Measurements from ENCODE around the gene VAMP1.

The VAMP1 gene

DNA sequence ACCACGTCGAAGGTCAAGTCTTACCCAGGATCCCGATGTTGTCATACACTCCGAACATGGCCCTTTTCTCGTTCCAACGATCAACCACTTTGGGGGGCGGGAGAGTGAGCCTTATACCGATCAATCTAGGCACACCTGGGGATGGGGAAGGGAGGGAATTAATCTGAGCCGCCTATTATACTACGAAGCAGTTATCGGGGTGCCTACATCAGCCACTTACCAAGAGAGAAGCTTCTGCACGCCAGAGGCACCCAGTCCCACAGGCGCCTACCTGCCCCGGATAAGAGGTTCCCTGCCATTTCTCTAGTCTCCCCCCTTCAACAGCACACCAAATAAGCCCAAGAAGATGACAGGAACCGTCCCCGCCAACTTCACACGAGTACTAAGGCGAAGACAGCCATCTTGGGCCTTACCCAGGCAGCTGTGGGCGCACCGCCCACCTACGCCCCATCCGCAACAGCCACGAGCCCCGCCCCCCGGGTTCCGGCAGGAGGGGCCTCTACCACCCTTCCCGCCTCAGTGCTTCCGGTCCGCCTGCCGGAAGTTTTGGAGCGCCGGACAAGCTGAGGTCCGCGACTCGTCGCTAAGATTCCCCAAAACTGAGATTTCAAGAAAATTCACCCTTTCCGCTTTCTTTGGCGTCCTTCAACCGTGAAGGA lies 22.5 kb upstream of the VAMP1 start, which contains the start of gene MRPL51 (continued):
- TF ChIP-seq, protein P1, sequence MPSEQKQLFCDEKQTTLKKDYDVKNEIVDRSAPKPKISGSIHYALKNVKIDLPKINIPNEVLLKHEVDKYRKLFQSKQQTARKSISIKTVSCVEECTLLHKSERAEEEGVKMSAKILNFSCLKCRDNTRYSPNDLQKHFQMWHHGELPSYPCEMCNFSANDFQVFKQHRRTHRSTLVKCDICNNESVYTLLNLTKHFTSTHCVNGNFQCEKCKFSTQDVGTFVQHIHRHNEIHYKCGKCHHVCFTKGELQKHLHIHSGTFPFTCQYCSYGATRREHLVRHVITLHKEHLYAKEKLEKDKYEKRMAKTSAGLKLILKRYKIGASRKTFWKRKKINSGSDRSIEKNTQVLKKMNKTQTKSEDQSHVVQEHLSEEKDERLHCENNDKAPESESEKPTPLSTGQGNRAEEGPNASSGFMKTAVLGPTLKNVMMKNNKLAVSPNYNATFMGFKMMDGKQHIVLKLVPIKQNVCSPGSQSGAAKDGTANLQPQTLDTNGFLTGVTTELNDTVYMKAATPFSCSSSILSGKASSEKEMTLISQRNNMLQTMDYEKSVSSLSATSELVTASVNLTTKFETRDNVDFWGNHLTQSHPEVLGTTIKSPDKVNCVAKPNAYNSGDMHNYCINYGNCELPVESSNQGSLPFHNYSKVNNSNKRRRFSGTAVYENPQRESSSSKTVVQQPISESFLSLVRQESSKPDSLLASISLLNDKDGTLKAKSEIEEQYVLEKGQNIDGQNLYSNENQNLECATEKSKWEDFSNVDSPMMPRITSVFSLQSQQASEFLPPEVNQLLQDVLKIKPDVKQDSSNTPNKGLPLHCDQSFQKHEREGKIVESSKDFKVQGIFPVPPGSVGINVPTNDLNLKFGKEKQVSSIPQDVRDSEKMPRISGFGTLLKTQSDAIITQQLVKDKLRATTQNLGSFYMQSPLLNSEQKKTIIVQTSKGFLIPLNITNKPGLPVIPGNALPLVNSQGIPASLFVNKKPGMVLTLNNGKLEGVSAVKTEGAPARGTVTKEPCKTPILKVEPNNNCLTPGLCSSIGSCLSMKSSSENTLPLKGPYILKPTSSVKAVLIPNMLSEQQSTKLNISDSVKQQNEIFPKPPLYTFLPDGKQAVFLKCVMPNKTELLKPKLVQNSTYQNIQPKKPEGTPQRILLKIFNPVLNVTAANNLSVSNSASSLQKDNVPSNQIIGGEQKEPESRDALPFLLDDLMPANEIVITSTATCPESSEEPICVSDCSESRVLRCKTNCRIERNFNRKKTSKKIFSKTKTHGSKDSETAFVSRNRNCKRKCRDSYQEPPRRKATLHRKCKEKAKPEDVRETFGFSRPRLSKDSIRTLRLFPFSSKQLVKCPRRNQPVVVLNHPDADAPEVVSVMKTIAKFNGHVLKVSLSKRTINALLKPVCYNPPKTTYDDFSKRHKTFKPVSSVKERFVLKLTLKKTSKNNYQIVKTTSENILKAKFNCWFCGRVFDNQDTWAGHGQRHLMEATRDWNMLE (tag by site-specific recombination; conservative IDR thresholded peaks at IDR 0.05; ENCODE audit: low read depth) = peak; percentile 63
- TF ChIP-seq ZFP69B (tag by site-specific recombination; IDR thresholded peaks at IDR 0.05) (no peak), SP3 (tag by site-specific recombination; IDR thresholded peaks at IDR 0.05) (peak; percentile 98), ZNF354C (tag by site-specific recombination; IDR thresholded peaks at IDR 0.05; ENCODE audit: borderline replicate concordance, low read depth) (no peak), ZXDB (tag by site-specific recombination; IDR thresholded peaks at IDR 0.05) (peak; percentile 68), ZFP37 (tag by site-specific recombination; IDR thresholded peaks at IDR 0.05) (0 out of 2 replicates have a peak, but pooled peaks have one; percentile 17), GLIS1 (tag by site-specific recombination; IDR thresholded peaks at IDR 0.05) (peak; percentile 30; the same call in 1 of the 2 replicates), ZNF324 (tag by site-specific recombination; IDR thresholded peaks at IDR 0.05) (0 out of 2 replicates have a peak, but pooled peaks have one; percentile 34), ZNF701 (tag by site-specific recombination; IDR thresholded peaks at IDR 0.05) (no peak), ZNF830 (tag by site-specific recombination; IDR thresholded peaks at IDR 0.05; ENCODE audit: low read depth) (no peak), HOXA7 (CRISPR knock-in tag; IDR thresholded peaks at IDR 0.05; ENCODE audit: borderline replicate concordance) (no peak), ZNF133 (tag by site-specific recombination; IDR thresholded peaks at IDR 0.05) (peak; percentile 50), SCRT1 (tag by site-specific recombination; IDR thresholded peaks at IDR 0.05; ENCODE audit: borderline replicate concordance) (no peak), ZNF426 (tag by site-specific recombination; IDR thresholded peaks at IDR 0.05) (no peak), TRIM28 (IDR thresholded peaks at IDR 0.05; ENCODE audit: borderline replicate concordance, low read length) (no peak), ZBTB21 (tag by site-specific recombination; IDR thresholded peaks at IDR 0.05) (peak; percentile 22; the same call in 1 of the 2 replicates), ZFHX2 (tag by site-specific recombination; conservative IDR thresholded peaks at IDR 0.05) (peak; percentile 96), YY1 (tag by site-specific recombination; IDR thresholded peaks at IDR 0.05) (peak; percentile 90), TCF7L2 (IDR thresholded peaks at IDR 0.05; ENCODE audit: borderline replicate concordance, low read depth, low read length) (no peak), ZSCAN23 (tag by site-specific recombination; IDR thresholded peaks at IDR 0.05) (0 out of 2 replicates have a peak, but pooled peaks have one; percentile 14), ZNF530 (tag by site-specific recombination; IDR thresholded peaks at IDR 0.05; ENCODE audit: low read depth) (no peak), KLF16 (tag by site-specific recombination; IDR thresholded peaks at IDR 0.05) (peak; percentile 86), ZNF404 (tag by site-specific recombination; IDR thresholded peaks at IDR 0.05) (no peak), ZNF10 (tag by site-specific recombination; IDR thresholded peaks at IDR 0.05) (peak; percentile 49; the same call in 1 of the 2 replicates), SP7 (tag by site-specific recombination; IDR thresholded peaks at IDR 0.05) (peak; percentile 66)
- TF ChIP-seq, protein P2, sequence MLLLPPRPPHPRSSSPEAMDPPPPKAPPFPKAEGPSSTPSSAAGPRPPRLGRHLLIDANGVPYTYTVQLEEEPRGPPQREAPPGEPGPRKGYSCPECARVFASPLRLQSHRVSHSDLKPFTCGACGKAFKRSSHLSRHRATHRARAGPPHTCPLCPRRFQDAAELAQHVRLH (tag by site-specific recombination; IDR thresholded peaks at IDR 0.05) = peak; percentile 99
- TF ChIP-seq, protein P3, sequence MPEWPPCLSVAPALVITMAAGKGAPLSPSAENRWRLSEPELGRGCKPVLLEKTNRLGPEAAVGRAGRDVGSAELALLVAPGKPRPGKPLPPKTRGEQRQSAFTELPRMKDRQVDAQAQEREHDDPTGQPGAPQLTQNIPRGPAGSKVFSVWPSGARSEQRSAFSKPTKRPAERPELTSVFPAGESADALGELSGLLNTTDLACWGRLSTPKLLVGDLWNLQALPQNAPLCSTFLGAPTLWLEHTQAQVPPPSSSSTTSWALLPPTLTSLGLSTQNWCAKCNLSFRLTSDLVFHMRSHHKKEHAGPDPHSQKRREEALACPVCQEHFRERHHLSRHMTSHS (tag by site-specific recombination; IDR thresholded peaks at IDR 0.05) = no peak
- TF ChIP-seq, protein P4, sequence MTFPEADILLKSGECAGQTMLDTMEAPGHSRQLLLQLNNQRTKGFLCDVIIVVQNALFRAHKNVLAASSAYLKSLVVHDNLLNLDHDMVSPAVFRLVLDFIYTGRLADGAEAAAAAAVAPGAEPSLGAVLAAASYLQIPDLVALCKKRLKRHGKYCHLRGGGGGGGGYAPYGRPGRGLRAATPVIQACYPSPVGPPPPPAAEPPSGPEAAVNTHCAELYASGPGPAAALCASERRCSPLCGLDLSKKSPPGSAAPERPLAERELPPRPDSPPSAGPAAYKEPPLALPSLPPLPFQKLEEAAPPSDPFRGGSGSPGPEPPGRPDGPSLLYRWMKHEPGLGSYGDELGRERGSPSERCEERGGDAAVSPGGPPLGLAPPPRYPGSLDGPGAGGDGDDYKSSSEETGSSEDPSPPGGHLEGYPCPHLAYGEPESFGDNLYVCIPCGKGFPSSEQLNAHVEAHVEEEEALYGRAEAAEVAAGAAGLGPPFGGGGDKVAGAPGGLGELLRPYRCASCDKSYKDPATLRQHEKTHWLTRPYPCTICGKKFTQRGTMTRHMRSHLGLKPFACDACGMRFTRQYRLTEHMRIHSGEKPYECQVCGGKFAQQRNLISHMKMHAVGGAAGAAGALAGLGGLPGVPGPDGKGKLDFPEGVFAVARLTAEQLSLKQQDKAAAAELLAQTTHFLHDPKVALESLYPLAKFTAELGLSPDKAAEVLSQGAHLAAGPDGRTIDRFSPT (tag by site-specific recombination; IDR thresholded peaks at IDR 0.05) = peak; percentile 98
- TF ChIP-seq, protein P5, sequence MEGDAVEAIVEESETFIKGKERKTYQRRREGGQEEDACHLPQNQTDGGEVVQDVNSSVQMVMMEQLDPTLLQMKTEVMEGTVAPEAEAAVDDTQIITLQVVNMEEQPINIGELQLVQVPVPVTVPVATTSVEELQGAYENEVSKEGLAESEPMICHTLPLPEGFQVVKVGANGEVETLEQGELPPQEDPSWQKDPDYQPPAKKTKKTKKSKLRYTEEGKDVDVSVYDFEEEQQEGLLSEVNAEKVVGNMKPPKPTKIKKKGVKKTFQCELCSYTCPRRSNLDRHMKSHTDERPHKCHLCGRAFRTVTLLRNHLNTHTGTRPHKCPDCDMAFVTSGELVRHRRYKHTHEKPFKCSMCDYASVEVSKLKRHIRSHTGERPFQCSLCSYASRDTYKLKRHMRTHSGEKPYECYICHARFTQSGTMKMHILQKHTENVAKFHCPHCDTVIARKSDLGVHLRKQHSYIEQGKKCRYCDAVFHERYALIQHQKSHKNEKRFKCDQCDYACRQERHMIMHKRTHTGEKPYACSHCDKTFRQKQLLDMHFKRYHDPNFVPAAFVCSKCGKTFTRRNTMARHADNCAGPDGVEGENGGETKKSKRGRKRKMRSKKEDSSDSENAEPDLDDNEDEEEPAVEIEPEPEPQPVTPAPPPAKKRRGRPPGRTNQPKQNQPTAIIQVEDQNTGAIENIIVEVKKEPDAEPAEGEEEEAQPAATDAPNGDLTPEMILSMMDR (tag by site-specific recombination; IDR thresholded peaks at IDR 0.05) = no peak
- TF ChIP-seq, protein P6, sequence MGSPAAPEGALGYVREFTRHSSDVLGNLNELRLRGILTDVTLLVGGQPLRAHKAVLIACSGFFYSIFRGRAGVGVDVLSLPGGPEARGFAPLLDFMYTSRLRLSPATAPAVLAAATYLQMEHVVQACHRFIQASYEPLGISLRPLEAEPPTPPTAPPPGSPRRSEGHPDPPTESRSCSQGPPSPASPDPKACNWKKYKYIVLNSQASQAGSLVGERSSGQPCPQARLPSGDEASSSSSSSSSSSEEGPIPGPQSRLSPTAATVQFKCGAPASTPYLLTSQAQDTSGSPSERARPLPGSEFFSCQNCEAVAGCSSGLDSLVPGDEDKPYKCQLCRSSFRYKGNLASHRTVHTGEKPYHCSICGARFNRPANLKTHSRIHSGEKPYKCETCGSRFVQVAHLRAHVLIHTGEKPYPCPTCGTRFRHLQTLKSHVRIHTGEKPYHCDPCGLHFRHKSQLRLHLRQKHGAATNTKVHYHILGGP (tag by site-specific recombination; IDR thresholded peaks at IDR 0.05) = no peak
